Activated CD4-positive, alpha-beta T cell treated with anti-CD3 and anti-CD28 coated beads for 24 hours (primary cell): ENCODE measurements around the gene RBX1.
"Not testable (repeated sequence)": the region's sequence is repeated elsewhere in the genome, so short reads cannot be mapped to it uniquely, and the experiment has no call there.

Source experiments
- DNase-seq, 2 donors: peaks; one replicate each; pipeline ENCODE4 v3.0.0-alpha.2; 2020; ENCODE audit warnings: low read depth in 2 of 2

The RBX1 gene

GRCh38 chr22:40950962-40951794 lies at the start of gene RBX1:
TSS of gene RBX1 (plus strand) at chr22:40951378. CDS start at chr22:40951399, 21 bp downstream.
- peak; percentile 97 to 98 for DNase-seq

- no peak for DNase-seq
These were observed 47.1 kb upstream of the RBX1 start for GRCh38 chr22:40904101-40904500.

GRCh38 chr22:40908895-40909294 lies 42.3 kb upstream of the RBX1 start:
- DNase-seq, result no peak

GRCh38 chr22:40911772-40912171 lies 39.4 kb upstream of the RBX1 start:
- DNase-seq, result no peak

GRCh38 chr22:40912987-40913386 lies 38.2 kb upstream of the RBX1 start:
- DNase-seq, result not testable (repeated sequence)

- DNase-seq, result no peak
These were observed 31.7 kb upstream of the RBX1 start for GRCh38 chr22:40919446-40919845.

- DNase-seq, result no peak
These were observed 30.7 kb upstream of the RBX1 start for GRCh38 chr22:40920526-40920925.

GRCh38 chr22:40922484-40923303 lies 28.5 kb upstream of the RBX1 start:
- DNase-seq, result peak in 1 of 2 donors; percentile 26

- no peak for DNase-seq
These were observed 22.5 kb upstream of the RBX1 start for GRCh38 chr22:40928657-40929056.

GRCh38 chr22:40932396-40932795 lies 18.8 kb upstream of the RBX1 start:
- DNase-seq, result no peak

GRCh38 chr22:40939202-40939601 lies 12.0 kb upstream of the RBX1 start:
- no peak for DNase-seq

GRCh38 chr22:40951795-40952605 lies 822 bp downstream of the RBX1 start:
- no peak for DNase-seq

- no peak for DNase-seq
These were observed 2.3 kb downstream of the RBX1 start for GRCh38 chr22:40953471-40953870.

GRCh38 chr22:40954113-40954512 lies 2.9 kb downstream of the RBX1 start:
- DNase-seq, result no peak

- DNase-seq, result no peak
These were observed 4.4 kb downstream of the RBX1 start for GRCh38 chr22:40955571-40955970.

GRCh38 chr22:40957601-40958000 lies 6.4 kb downstream of the RBX1 start:
- DNase-seq, result no peak

GRCh38 chr22:40958299-40958698 lies 7.1 kb downstream of the RBX1 start:
- no peak for DNase-seq

- DNase-seq, result no peak
These were observed 9.0 kb downstream of the RBX1 start for GRCh38 chr22:40960145-40960544.

GRCh38 chr22:40965936-40966725 lies 15.0 kb downstream of the RBX1 start:
- DNase-seq, result no peak

GRCh38 chr22:40966726-40967085 lies 15.5 kb downstream of the RBX1 start:
- no peak for DNase-seq

GRCh38 chr22:40967111-40967760 lies 16.1 kb downstream of the RBX1 start:
- no peak for DNase-seq
